Uterus (tissue), 2 donors: ENCODE results near the gene MSRB2.

ENCODE experiments used
- POLR2A ChIP-seq, 2 donors: fragments of 450-650 bp; IDR thresholded peaks; one replicate each; pipeline ENCODE4 v1.6.1; 2016; ENCODE audit warnings: antibody characterized with exemption in 2 of 2, mild to moderate bottlenecking in 1 of 2, moderate library complexity in 1 of 2
- TF ChIP-seq, protein P1 (sequence below), 4 experiments: fragments of 200-600 bp in 2 of 4; fragments of 450-650 bp in 2 of 4; sonication (generic) in 2 of 4; IDR thresholded peaks; one replicate each; pipeline ENCODE4 v1.5.1; 2016 to 2019; ENCODE audit warnings: antibody characterized with exemption in 4 of 4, mild to moderate bottlenecking in 2 of 4, moderate library complexity in 1 of 4

- TF ChIP-seq, protein P1, sequence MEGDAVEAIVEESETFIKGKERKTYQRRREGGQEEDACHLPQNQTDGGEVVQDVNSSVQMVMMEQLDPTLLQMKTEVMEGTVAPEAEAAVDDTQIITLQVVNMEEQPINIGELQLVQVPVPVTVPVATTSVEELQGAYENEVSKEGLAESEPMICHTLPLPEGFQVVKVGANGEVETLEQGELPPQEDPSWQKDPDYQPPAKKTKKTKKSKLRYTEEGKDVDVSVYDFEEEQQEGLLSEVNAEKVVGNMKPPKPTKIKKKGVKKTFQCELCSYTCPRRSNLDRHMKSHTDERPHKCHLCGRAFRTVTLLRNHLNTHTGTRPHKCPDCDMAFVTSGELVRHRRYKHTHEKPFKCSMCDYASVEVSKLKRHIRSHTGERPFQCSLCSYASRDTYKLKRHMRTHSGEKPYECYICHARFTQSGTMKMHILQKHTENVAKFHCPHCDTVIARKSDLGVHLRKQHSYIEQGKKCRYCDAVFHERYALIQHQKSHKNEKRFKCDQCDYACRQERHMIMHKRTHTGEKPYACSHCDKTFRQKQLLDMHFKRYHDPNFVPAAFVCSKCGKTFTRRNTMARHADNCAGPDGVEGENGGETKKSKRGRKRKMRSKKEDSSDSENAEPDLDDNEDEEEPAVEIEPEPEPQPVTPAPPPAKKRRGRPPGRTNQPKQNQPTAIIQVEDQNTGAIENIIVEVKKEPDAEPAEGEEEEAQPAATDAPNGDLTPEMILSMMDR (IDR thresholded peaks at IDR 0.05): no peak
- TF ChIP-seq POLR2A (IDR thresholded peaks at IDR 0.05): no peak
These were observed 46.6 kb downstream of the MSRB2 start for GRCh38 chr10:23141995-23142394.
